ENCODE measurements around the gene CEP170. TPM values are rescaled to one million over a fixed set of nuclear protein-coding genes. Genes with fewer than 3 reads are reported as not detected.
A peak's percentile ranks its signal among the peaks of the same experiment; 100 is the strongest.

CEP170 gene
- total and polyA plus RNA-seq, 10 of the 15 experiments (the other 5 are each of a cell fraction or from before 2014, with no cell fraction given): 15.0 to 67.3 (median 40.2) TPM

DNA sequence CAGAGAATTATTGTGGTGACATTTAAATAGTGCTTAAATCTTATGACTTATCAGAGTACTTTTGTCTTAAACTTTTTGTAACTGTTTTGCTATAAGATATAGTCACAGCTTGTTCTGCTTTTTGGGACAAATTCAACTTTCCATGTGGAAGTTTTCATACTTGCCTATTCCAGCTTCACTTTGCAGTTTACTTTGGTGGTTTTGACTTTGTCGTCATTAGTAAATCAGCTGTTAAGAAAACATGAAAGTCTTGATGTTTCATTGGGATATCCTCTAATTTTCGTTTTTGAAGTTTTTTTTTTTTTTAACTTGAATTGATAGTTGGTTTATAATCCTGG, 32.0 kb upstream of the CEP170 start:
- DNase-seq (ENCODE audit: low read depth, low spot score): no peak
- no peak for TF ChIP-seq IRF4 (IDR thresholded peaks at IDR 0.05; ENCODE audit: low read depth, low read length)
- no peaks in the 10 kb centered on the region for H3K27me3 ChIP-seq (replicated peaks in 1 of 2; ENCODE audit: control insufficient read depth in 2 of 2, insufficient read depth in 2 of 2, low read length in 1 of 2)
- H3K4me2 ChIP-seq (ENCODE audit: control insufficient read depth, insufficient read depth): no peak overlapping the region; the same call in 1 of the 2 replicates
- ChIA-PET RAD21 (ENCODE audit: unreplicated experiment) (interaction anchor here (1.5 kb wide), 1 partner anchor 26 kb away, joined by 5 read pairs; no protein-coding TSS in a partner anchor), CTCF (interaction anchor here (0.6 to 0.9 kb wide), 3 partner anchors 14 to 31 kb away, joined by 3 to 4 read pairs (median 3); partner anchors contain the start of gene SDCCAG8), POLR2A (interaction anchor here (0.7 kb wide), 1 partner anchor 352 kb away, joined by 3 read pairs; no protein-coding TSS in a partner anchor), SMC1A (ENCODE audit: uncharacterized antibody, unreplicated experiment) (interaction anchor here (1.0 to 3.1 kb wide), 3 partner anchors 27 to 70 kb away, joined by 3 to 12 read pairs (median 7); partner anchors contain the start of genes CEP170 and SDCCAG8)
- ATAC-seq: no peak
- no peak overlapping the region for H3K9ac ChIP-seq (ENCODE audit: control insufficient read depth, insufficient read depth, low read length)
- H4K20me1 ChIP-seq (ENCODE audit: control insufficient read depth, insufficient read depth): no peaks in the 10 kb centered on the region
- no peak overlapping the region for H3K4me3 ChIP-seq
- H2AFZ ChIP-seq (ENCODE audit: control insufficient read depth, low read depth, low read length): no peak overlapping the region
- no TSS peak for BruUV-seq (replicated peaks)
- WGBS (ENCODE audit: insufficient coverage, insufficient replicate concordance, low lambda C conversion rate, missing lambda C conversion rate): 46% methylated on average over 2 of the region's 2 CpGs
- H3K4me1 ChIP-seq (ENCODE audit: control insufficient read depth, insufficient read depth, low read length): peaks cover 13% of the 10 kb centered on the region
- no peaks in the 10 kb centered on the region for H3K79me2 ChIP-seq (ENCODE audit: control insufficient read depth, insufficient read depth, low read length)
- in situ Hi-C loops (cut with MboI) (no loop called here), intact Hi-C loops (cut with micrococcal nuclease; ENCODE audit: unreplicated experiment) (no loop called here)
- peaks cover 0 to 5% of the 10 kb centered on the region in 2 experiments; a peak in 1 of 4 replicates for H3K36me3 ChIP-seq (ENCODE audit: control insufficient read depth in 2 of 2, insufficient read depth in 2 of 2, low read length in 1 of 2)
- no peaks in the 10 kb centered on the region for H3K9me3 ChIP-seq (replicated peaks; ENCODE audit: control insufficient read depth, insufficient read depth, low read length)
- FAIRE-seq: peak; percentile 18
- no peak overlapping the region for H3K27ac ChIP-seq (ENCODE audit: control insufficient read depth, insufficient read depth)

DNA sequence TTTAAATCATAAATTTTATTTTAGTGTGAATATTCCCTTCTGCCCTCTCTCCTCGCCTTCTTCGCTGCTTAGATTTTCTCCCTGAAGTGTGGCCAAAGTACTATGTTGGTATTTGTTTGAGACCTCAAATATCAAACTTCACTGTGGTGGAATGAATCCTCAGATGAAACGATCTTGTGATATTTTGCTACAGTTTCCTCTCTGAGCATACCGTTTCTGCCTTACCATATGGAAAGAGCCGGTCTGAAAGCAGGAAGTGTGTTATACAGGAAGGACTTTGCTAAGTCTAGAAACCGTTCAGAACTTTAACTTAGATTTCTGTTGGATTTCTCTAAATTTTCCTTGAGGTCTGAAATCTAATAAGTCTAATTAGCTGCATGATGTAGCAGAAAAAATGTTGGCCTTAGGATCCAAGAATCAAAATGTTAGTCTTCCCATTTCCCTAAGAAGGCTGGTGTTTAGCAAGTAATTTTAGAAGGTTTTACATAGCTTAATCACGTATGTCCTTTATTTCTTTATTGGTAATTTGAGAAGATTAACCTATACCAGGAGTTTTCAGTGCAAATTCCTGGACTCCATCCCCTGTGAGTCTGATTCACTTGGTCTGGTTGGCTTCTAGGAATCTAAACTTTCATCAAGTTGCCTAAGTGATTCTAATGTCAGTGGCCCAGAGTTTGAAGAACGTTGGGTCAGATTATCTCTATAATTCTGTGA, 31.5 kb upstream of the CEP170 start:
- ChIA-PET CTCF (interaction anchor here (0.6 to 1.4 kb wide), 3 partner anchors 13 to 31 kb away, joined by 3 to 4 read pairs (median 3); partner anchors contain the start of gene SDCCAG8), RAD21 (ENCODE audit: unreplicated experiment) (interaction anchor here (1.5 kb wide), 1 partner anchor 27 kb away, joined by 5 read pairs; no protein-coding TSS in a partner anchor), POLR2A (interaction anchor here (0.6 to 0.7 kb wide), 2 partner anchors 13 to 352 kb away, joined by 3 read pairs; no protein-coding TSS in a partner anchor), SMC1A (ENCODE audit: uncharacterized antibody, unreplicated experiment) (interaction anchor here (1.0 to 3.1 kb wide), 2 partner anchors 27 to 70 kb away, joined by 3 to 12 read pairs; no protein-coding TSS in a partner anchor)
- DNase-seq (ENCODE audit: low read depth, low spot score) (no peak), ATAC-seq (no peak), FAIRE-seq (no peak)
- no TSS peak for BruUV-seq (replicated peaks)
- H3K4me1 ChIP-seq (ENCODE audit: control insufficient read depth, insufficient read depth, low read length): peaks cover 13% of the 10 kb centered on the region
- H4K20me1 ChIP-seq (ENCODE audit: control insufficient read depth, insufficient read depth): no peaks in the 10 kb centered on the region
- H3K9ac ChIP-seq (ENCODE audit: control insufficient read depth, insufficient read depth, low read length): no peak overlapping the region
- WGBS (ENCODE audit: insufficient coverage, insufficient replicate concordance, low lambda C conversion rate, missing lambda C conversion rate): 83% methylated on average over 8 of the region's 8 CpGs
- H3K4me3 ChIP-seq: no peak overlapping the region
- H3K27me3 ChIP-seq (replicated peaks in 1 of 2; ENCODE audit: control insufficient read depth in 2 of 2, insufficient read depth in 2 of 2, low read length in 1 of 2): no peaks in the 10 kb centered on the region
- intact Hi-C loops (cut with micrococcal nuclease; ENCODE audit: unreplicated experiment): no loop called here
- no peak overlapping the region for H3K27ac ChIP-seq (ENCODE audit: control insufficient read depth, insufficient read depth)
- in situ Hi-C loops (cut with MboI): no loop called here
- peaks cover 0 to 5% of the 10 kb centered on the region in 2 experiments; a peak in 1 of 4 replicates for H3K36me3 ChIP-seq (ENCODE audit: control insufficient read depth in 2 of 2, insufficient read depth in 2 of 2, low read length in 1 of 2)
- peak overlapping the region; percentile 33; the same call in 1 of the 2 replicates for H3K4me2 ChIP-seq (ENCODE audit: control insufficient read depth, insufficient read depth)
- H2AFZ ChIP-seq (ENCODE audit: control insufficient read depth, low read depth, low read length): no peak overlapping the region
- no peaks in the 10 kb centered on the region for H3K79me2 ChIP-seq (ENCODE audit: control insufficient read depth, insufficient read depth, low read length)
- H3K9me3 ChIP-seq (replicated peaks; ENCODE audit: control insufficient read depth, insufficient read depth, low read length): no peaks in the 10 kb centered on the region
- TF ChIP-seq, protein P1, sequence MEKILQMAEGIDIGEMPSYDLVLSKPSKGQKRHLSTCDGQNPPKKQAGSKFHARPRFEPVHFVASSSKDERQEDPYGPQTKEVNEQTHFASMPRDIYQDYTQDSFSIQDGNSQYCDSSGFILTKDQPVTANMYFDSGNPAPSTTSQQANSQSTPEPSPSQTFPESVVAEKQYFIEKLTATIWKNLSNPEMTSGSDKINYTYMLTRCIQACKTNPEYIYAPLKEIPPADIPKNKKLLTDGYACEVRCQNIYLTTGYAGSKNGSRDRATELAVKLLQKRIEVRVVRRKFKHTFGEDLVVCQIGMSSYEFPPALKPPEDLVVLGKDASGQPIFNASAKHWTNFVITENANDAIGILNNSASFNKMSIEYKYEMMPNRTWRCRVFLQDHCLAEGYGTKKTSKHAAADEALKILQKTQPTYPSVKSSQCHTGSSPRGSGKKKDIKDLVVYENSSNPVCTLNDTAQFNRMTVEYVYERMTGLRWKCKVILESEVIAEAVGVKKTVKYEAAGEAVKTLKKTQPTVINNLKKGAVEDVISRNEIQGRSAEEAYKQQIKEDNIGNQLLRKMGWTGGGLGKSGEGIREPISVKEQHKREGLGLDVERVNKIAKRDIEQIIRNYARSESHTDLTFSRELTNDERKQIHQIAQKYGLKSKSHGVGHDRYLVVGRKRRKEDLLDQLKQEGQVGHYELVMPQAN (conservative IDR thresholded peaks at IDR 0.05): no peak
- TF ChIP-seq ZZZ3 (IDR thresholded peaks at IDR 0.05; ENCODE audit: control insufficient read depth, insufficient read length, low read depth) (no peak), SMAD5 (IDR thresholded peaks at IDR 0.05; ENCODE audit: low read depth) (no peak), E2F8 (IDR thresholded peaks at IDR 0.05; ENCODE audit: low read depth, partially characterized antibody) (no peak), NR2C2 (IDR thresholded peaks at IDR 0.05; ENCODE audit: borderline replicate concordance, control insufficient read depth, insufficient read length, low read depth) (no peak), EGR1 (IDR thresholded peaks at IDR 0.05; ENCODE audit: borderline replicate concordance in 1 of 2, low read depth in 2 of 2, low read length in 2 of 2) (no peak), RAD51 (IDR thresholded peaks at IDR 0.05) (no peak), WRNIP1 (IDR thresholded peaks at IDR 0.05; ENCODE audit: borderline replicate concordance, low read depth, low read length) (no peak)
